ENCODE measurements around the gene CNOT1.

DNA sequence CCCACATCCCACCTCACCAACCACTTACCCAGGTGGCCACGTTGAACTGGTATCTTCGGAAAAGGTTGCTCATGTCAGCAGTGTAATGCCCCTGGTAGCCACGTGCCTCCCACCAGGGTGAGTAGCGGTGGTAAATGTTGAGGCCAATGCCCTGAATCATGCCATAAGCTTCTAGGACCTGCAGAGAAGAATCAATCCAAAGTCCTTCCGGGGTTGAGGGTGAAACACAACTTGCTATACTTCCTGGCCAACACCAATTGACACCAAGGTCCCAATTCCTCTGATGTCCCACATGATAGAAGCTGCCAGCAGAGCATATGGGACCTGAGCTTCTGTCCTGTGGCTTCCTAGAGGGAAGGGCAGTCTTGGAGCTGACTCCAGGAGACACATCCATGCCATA, 11.3 kb upstream of the CNOT1 start:
- TF ChIP-seq, protein P1, sequence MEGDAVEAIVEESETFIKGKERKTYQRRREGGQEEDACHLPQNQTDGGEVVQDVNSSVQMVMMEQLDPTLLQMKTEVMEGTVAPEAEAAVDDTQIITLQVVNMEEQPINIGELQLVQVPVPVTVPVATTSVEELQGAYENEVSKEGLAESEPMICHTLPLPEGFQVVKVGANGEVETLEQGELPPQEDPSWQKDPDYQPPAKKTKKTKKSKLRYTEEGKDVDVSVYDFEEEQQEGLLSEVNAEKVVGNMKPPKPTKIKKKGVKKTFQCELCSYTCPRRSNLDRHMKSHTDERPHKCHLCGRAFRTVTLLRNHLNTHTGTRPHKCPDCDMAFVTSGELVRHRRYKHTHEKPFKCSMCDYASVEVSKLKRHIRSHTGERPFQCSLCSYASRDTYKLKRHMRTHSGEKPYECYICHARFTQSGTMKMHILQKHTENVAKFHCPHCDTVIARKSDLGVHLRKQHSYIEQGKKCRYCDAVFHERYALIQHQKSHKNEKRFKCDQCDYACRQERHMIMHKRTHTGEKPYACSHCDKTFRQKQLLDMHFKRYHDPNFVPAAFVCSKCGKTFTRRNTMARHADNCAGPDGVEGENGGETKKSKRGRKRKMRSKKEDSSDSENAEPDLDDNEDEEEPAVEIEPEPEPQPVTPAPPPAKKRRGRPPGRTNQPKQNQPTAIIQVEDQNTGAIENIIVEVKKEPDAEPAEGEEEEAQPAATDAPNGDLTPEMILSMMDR (IDR thresholded peaks at IDR 0.05; ENCODE audit: low read length) = no peak
- TF ChIP-seq EZH2 (optimal IDR thresholded peaks at IDR 0.05; ENCODE audit: low read depth, low read length) = no peak
- no peak for TF ChIP-seq EZH2phosphoT487 (IDR thresholded peaks at IDR 0.05; ENCODE audit: low read length)

All from MM.1S (cell line).